ENCODE data around the gene ADAM10. TPM values are rescaled to one million over a fixed set of nuclear protein-coding genes. Genes with fewer than 3 reads are reported as not detected.

The ADAM10 gene
- polyA plus RNA-seq, 4 donors: 225 to 273 (median 240) TPM

DNA sequence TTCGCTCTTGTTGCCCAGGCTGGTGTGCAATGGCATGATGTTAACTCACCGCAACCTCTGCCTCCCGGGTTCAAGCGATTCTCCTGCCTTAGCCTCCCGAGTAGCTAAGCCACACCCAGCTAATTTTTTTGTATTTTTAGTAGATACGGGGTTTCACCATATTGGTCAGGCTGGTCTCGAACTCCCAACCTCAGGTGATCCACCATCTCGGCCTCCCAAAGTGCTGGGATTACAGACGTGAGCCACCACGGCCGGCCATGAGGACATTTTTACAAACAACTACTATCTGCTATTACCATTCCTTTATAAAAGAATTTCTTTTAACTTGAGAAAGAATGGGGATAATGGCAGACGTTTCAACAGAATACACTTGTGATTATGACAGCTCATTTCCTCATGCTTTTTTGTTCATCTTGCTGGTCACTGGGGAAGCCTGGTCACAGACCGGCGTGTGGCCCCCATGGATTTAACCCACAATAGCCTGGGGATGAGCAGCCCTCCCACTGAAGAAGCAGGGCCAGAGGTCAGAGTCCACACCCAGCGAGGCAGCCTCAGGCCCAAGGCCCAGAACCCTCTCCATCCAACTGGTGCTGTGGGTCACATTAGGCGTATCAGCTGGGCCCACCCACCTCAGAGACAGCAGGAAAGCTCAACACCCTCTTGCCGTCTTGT lies 205.7 kb downstream of the ADAM10 start:
- DNase-seq (ENCODE audit: low read depth in 4 of 4, low spot score in 2 of 4): no peak

DNA sequence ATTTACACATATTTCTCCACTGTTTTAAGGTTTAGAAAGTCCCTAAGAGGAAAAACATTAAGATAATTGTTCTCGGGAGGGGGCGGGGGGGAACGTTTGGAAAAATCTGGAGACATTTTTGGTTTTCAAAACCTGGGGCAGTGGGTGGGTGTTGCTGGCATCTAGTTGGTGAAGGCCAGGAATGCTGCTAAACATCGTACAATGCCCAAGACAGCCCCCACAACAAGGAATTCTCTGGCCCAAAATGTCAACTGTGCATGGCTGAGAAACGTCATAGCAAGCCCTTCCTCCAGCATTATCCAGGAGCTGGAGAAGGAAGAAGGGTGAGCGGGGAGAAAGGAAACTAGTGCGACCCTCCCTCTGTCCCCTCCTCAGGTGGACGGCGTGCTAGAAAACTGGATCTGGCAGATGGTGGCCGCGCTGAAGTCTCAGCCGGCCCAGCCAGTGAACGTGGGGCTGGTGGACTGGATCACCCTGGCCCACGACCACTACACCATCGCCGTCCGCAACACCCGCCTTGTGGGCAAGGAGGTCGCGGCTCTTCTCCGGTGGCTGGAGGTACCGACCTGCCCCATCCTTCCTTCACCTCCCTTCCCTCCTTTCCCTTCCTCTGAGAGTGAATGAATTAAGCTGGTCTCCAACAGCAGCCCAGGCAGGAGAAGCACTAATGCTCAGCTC lies 208.0 kb downstream of the ADAM10 start:
- DNase-seq (ENCODE audit: low read depth in 4 of 4, low spot score in 2 of 4): no peak

DNA sequence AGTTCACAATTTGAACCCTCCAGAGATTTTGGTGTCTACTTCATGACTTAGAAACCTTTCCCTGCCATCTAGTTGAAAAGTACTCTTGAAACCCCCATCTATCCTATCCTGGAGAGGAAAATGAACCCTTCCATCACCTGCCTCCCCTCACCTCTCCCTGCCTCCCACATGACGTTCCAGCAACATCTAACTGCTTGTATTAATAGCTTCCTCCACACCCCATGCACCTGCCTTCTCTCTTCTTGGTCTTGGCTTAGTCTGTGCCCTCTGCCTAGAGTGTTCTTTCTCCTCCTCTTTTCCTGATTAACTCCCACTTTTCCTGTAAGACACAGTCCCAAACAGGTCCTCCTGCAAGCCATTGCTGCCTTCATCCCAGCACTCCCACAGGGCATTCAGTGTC lies 210.0 kb downstream of the ADAM10 start:
- no peak for DNase-seq (ENCODE audit: low read depth in 4 of 4, low spot score in 2 of 4)

DNA sequence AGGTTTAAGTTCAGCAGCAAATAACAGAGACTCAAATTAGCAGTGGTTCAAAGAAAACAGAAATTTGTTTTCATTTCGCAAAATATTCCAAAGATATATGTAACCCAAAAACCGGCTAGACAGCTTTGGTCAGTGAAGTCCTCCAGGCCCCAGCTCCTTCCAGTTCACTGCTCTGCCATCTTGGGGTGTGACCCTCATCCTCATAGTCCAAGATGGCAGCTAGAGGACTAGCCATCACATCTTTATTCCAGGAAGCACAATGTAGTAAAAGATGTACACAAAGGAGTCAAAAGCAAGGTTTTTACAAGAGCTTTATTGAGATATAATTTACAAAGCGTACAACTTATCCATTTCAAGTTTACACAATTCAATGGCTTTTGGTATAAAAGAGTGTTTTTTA lies 210.6 kb downstream of the ADAM10 start:
- DNase-seq (ENCODE audit: low read depth in 4 of 4, low spot score in 2 of 4): no peak

Other genes with a start within 250 kb of the ADAM10 start
- gene MINDY2, start 21.6 kb upstream of the ADAM10 start, polyA plus RNA-seq (ENCODE audit: insufficient read length in 4 of 4): 10 to 100 TPM; 23.1 to 33.8 (median 26.5) TPM
- 100 to 1,000 TPM in 3 of 4 donors, 10 to 100 TPM in 1; 94.3 to 169 (median 139) TPM for gene SLTM, start 184.0 kb upstream of the ADAM10 start, polyA plus RNA-seq (ENCODE audit: insufficient read length in 4 of 4)
- 10 to 100 TPM; 36.2 to 47.6 (median 42.3) TPM for gene RNF111, start 238.0 kb upstream of the ADAM10 start, polyA plus RNA-seq (ENCODE audit: insufficient read length in 4 of 4)